ENCODE measurements around the gene ZNF628. TPM values are rescaled to one million over a fixed set of nuclear protein-coding genes. Genes with fewer than 3 reads are reported as not detected.
A peak's percentile ranks its signal among the peaks of the same experiment; 100 is the strongest.

Gene ZNF628
- total RNA-seq, 1 experiment from 2014 or later, result 13.0 TPM

DNA sequence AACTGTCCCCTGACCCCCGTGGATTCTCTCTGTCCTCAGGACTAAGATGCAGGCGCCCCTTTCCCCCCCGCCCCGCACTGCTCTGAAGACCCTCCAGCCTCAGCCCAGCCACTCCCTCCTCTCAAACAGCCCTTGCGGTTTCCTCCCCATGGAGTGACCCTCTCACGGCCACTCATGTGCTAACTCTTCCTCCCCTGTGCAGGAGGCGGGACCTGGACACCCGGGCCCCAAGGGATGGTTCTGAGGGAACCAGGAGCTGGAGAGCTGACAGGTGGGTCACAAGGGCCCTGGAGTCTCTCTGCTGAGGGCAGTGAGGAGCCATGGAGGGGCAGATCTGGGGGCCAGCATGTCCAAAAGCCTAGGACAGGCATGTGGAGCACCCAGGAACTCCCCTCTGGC lies 16.9 kb upstream of the ZNF628 start:
- intact Hi-C loops (cut with micrococcal nuclease; ENCODE audit: unreplicated experiment), result no loop called here
- Mint-ChIP-seq H3K36me3 (ENCODE audit: insufficient read depth, unreplicated experiment) (peaks cover 25% of the 10 kb centered on the region), H3K4me1 (ENCODE audit: low read depth, unreplicated experiment) (peaks cover 24% of the 10 kb centered on the region), H3K27me3 (ENCODE audit: unreplicated experiment) (peaks cover 36% of the 10 kb centered on the region), H3K4me3 (ENCODE audit: low read depth, unreplicated experiment) (no peak overlapping the region), H3K9me3 (ENCODE audit: low read depth, unreplicated experiment) (no peaks in the 10 kb centered on the region), H3K27ac (ENCODE audit: unreplicated experiment) (no peak overlapping the region)
- CTCF ChIA-PET, result interaction anchor here (0.7 to 1.5 kb wide), 3 partner anchors 8 to 165 kb away, joined by 3 to 10 read pairs (median 4); partner anchors contain the start of gene ZNF784
- TF ChIP-seq, protein P1, sequence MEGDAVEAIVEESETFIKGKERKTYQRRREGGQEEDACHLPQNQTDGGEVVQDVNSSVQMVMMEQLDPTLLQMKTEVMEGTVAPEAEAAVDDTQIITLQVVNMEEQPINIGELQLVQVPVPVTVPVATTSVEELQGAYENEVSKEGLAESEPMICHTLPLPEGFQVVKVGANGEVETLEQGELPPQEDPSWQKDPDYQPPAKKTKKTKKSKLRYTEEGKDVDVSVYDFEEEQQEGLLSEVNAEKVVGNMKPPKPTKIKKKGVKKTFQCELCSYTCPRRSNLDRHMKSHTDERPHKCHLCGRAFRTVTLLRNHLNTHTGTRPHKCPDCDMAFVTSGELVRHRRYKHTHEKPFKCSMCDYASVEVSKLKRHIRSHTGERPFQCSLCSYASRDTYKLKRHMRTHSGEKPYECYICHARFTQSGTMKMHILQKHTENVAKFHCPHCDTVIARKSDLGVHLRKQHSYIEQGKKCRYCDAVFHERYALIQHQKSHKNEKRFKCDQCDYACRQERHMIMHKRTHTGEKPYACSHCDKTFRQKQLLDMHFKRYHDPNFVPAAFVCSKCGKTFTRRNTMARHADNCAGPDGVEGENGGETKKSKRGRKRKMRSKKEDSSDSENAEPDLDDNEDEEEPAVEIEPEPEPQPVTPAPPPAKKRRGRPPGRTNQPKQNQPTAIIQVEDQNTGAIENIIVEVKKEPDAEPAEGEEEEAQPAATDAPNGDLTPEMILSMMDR (IDR thresholded peaks at IDR 0.05; ENCODE audit: unreplicated experiment), result no peak
- DNase-seq, result no peak
- BruUV-seq (replicated peaks), result no TSS peak

DNA sequence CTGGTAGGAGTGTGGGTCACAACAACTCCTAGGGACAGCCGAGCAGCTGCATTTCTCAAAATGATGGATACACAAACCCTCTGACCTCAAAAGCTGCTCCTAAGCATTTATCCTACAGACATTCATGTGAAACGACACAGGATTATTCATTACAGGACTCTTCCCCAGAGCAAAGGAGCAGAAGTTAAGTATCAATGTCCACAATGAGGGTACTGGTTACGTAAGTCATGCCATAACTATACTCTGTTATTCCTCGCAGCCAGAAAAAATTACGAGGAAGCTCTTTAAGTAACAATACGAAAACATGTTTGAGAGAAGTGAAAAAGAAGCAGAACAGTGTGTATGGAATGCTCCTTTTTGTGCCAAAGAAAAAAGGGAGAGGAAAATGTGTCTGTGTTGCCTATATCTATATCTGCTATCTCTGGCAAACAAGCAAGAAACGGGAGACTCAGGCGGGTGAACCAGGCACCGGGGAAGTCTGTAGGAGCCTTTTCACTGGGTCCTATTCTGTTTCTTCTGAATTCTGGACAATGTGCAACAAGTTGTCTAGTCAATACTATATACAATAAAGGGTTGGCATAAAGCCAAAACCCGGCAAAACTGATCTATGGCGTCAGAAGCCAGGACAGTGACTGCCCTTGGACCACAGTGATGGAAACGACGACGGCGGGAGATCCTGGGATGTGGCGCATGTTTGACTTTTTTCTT lies 16.3 kb upstream of the ZNF628 start:
- H3K4me3 Mint-ChIP-seq (ENCODE audit: low read depth, unreplicated experiment), result peak overlapping the region; percentile 84
- H3K27ac Mint-ChIP-seq (ENCODE audit: unreplicated experiment), result peak overlapping the region; percentile 90
- intact Hi-C loops (cut with micrococcal nuclease; ENCODE audit: unreplicated experiment), result no loop called here
- TSS peak; percentile 78 for BruUV-seq (replicated peaks)
- TF ChIP-seq, protein P1 (IDR thresholded peaks at IDR 0.05; ENCODE audit: unreplicated experiment), result no peak
- H3K4me1 Mint-ChIP-seq (ENCODE audit: low read depth, unreplicated experiment), result peaks cover 24% of the 10 kb centered on the region
- no peak for DNase-seq
- CTCF ChIA-PET, result interaction anchor here (0.7 to 1.5 kb wide), 2 partner anchors 7 to 164 kb away, joined by 4 to 10 read pairs; partner anchors contain the start of gene ZNF784
- no peaks in the 10 kb centered on the region for H3K9me3 Mint-ChIP-seq (ENCODE audit: low read depth, unreplicated experiment)
- peaks cover 40% of the 10 kb centered on the region for H3K27me3 Mint-ChIP-seq (ENCODE audit: unreplicated experiment)
- H3K36me3 Mint-ChIP-seq (ENCODE audit: insufficient read depth, unreplicated experiment), result peaks cover 25% of the 10 kb centered on the region

DNA sequence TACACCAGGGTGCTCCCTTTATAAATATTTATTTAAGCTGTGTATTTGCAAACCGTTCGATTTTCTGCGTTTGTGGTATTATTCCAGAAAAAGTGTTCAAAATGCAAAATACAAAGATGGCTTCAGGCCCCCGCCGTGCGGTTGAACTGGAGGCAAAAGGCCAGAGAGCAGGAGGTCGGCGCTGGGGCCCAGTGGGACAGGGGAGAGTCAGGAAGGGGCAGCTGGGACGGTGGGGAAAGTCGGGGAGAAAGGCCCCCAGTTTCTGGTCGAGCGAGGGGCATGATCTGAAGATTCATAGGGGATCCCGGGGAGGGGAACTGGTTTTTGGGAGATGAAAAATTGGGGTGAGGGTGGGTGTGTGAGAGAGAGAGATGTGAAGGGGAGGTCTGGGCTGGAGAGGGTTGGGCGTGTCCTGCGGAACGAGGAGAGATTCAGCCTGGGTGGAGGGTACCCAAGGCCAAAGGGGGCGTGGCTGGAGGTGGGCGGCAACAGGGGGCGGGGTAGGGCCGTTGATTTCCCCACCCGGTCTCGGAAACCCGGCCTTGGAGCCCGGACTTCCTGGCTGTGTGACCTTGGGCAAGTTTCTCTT lies 15.7 kb upstream of the ZNF628 start:
- H3K36me3 Mint-ChIP-seq (ENCODE audit: insufficient read depth, unreplicated experiment), result peaks cover 25% of the 10 kb centered on the region
- TF ChIP-seq, protein P1 (IDR thresholded peaks at IDR 0.05; ENCODE audit: unreplicated experiment), result no peak
- H3K27ac Mint-ChIP-seq (ENCODE audit: unreplicated experiment), result peak overlapping the region; percentile 90

DNA sequence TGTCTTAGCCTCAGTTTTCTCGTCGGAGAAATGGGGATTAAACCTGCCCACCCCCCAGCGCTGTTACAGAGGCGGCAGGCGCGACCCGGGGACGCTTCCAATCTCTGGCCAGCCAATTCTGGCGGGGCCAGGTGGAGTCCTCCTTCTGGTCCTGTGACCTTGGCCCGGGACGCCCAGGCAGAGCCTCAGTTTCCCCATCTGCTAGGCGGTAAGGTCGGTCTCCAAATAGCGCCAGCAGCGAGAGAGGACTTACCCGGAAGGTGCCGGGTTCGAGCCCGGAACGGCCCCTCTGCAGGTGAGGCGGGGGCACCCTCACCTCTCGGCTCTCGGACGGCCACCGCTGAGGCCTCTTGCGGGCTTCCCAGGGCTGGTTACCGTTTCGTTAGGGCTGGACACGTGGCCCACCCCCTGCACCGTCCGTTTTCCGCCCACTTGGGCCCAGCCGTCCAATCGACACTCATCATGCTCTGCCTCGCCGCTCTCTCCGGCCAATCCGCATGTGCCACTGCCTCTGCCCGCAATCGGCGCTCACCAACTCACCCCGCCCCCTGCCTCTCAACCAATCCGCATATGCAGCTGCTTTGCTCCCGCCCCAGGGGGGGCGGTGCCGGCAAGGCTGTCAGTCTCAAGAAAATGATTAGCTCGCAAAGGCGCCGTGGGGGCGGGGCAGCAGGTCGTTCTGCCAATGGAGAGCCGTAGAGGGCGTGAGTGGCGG lies 15.0 kb upstream of the ZNF628 start, which contains the start of gene ISOC2:
Gene ISOC2, minus strand, starts transcription at position 384 of the 715 bp plus-strand sequence. CDS start 5,156 bp downstream, outside the sequence.
- intact Hi-C loops (cut with micrococcal nuclease; ENCODE audit: unreplicated experiment), result no loop called here
- Mint-ChIP-seq H3K27me3 (ENCODE audit: unreplicated experiment) (peaks cover 54% of the 10 kb centered on the region), H3K27ac (ENCODE audit: unreplicated experiment) (peak within 1 kb of the TSS; percentile 90), H3K4me1 (ENCODE audit: low read depth, unreplicated experiment) (peaks cover 29% of the 10 kb centered on the region), H3K9me3 (ENCODE audit: low read depth, unreplicated experiment) (no peaks in the 10 kb centered on the region), H3K4me3 (ENCODE audit: low read depth, unreplicated experiment) (peak within 1 kb of the TSS; percentile 84), H3K36me3 (ENCODE audit: insufficient read depth, unreplicated experiment) (peaks cover 25% of the 10 kb centered on the region)
- BruUV-seq (replicated peaks), result no TSS peak
- CTCF ChIA-PET, result interaction anchor here (0.7 to 1.0 kb wide), 4 partner anchors 15 to 314 kb away, joined by 3 to 5 read pairs (median 4); partner anchors contain the start of gene ZNF628
- TF ChIP-seq, protein P1 (IDR thresholded peaks at IDR 0.05; ENCODE audit: unreplicated experiment), result no peak
- peak; percentile 100 for DNase-seq

More for the DNA sequence above, 15.7 kb upstream of the ZNF628 start:
- Mint-ChIP-seq H3K27me3 (ENCODE audit: unreplicated experiment) (peaks cover 47% of the 10 kb centered on the region), H3K4me3 (ENCODE audit: low read depth, unreplicated experiment) (peak overlapping the region; percentile 84), H3K4me1 (ENCODE audit: low read depth, unreplicated experiment) (peaks cover 24% of the 10 kb centered on the region), H3K9me3 (ENCODE audit: low read depth, unreplicated experiment) (no peaks in the 10 kb centered on the region)
- BruUV-seq (replicated peaks), result no TSS peak
- peak; percentile 66 for DNase-seq
- intact Hi-C loops (cut with micrococcal nuclease; ENCODE audit: unreplicated experiment), result no loop called here
- CTCF ChIA-PET, result interaction anchor here (1.5 kb wide), 1 partner anchor 164 kb away, joined by 10 read pairs; the partner anchor contains the start of gene ZNF784

All from Calu3 (cell line).